B cell (primary cell): ENCODE results near the gene EHBP1L1. TPM values are rescaled to one million over a fixed set of nuclear protein-coding genes. Genes with fewer than 3 reads are reported as not detected.

Source experiments
- ATAC-seq: fragments of 200-7000 bp; cut with Tn5 transposase; one replicate; pipeline ENCODE4 v1.10.0; 2021; ENCODE audit warnings: low read depth, mild to moderate bottlenecking, moderate number of reproducible peaks, moderate library complexity
- CTCF ChIA-PET: fragments of 350-600 bp; sonication (Branson Sonifier 250); formaldehyde crosslinking; loops from one replicate; lab custom pipeline; 2021; ENCODE audit warnings: antibody characterized with exemption, inconsistent platforms; lab: Charles Lee
- POLR2A ChIA-PET: fragments of 350-600 bp; sonication (Branson Sonifier 250); formaldehyde crosslinking; loops from one replicate; lab custom pipeline; 2021; ENCODE audit warnings: antibody characterized with exemption; lab: Charles Lee
- DNase-seq: peaks from one replicate; pipeline ENCODE4 v3.0.0; 2013
- H2AFZ ChIP-seq: 2 replicates; pipeline ENCODE4 v1.6.1; 2012; ENCODE audit warnings: mild to moderate bottlenecking, low read depth, low read length; ENCODE audit not compliant: insufficient read depth, poor library complexity, severe bottlenecking
- H3K27ac ChIP-seq, 2 donors: 1 replicate in 1 of 2; 2 replicates in 1 of 2; pipeline ENCODE4 v1.5.1; 2012 to 2013; ENCODE audit warnings: low read length in 2 of 2, mild to moderate bottlenecking in 2 of 2, moderate library complexity in 1 of 2
- H3K27me3 ChIP-seq, 4 experiments: fragments of 200-600 bp in 1 of 4; sonication (generic) in 1 of 4; replicated peaks in 1 of 4; 1 replicate in 2 of 4; 2 replicates in 2 of 4; pipeline versions ENCODE4 v1.6.1 to v1.7.0; 2013 to 2016; ENCODE audit warnings: low read length in 3 of 4, mild to moderate bottlenecking in 2 of 4, mixed read lengths in 1 of 4, moderate library complexity in 1 of 4; ENCODE audit not compliant: insufficient read depth in 4 of 4, control insufficient read depth in 3 of 4; ENCODE audit errors: control extremely low read depth in 1 of 4
- H3K36me3 ChIP-seq, 2 experiments: replicated peaks in 1 of 2; 1 replicate in 1 of 2; 2 replicates in 1 of 2; pipeline versions ENCODE4 v1.6.1 to v1.7.1; 2013; ENCODE audit warnings: low read length in 1 of 2; ENCODE audit not compliant: insufficient read depth in 2 of 2, control insufficient read depth in 1 of 2; ENCODE audit errors: control extremely low read depth in 1 of 2, extremely low read depth in 1 of 2
- H3K4me1 ChIP-seq, 2 donors: fragments of 200-600 bp in 1 of 2; sonication (generic) in 1 of 2; 1 replicate in 1 of 2; 2 replicates in 1 of 2; pipeline versions ENCODE4 v1.5.1 to v1.6.1; 2013 to 2017; ENCODE audit warnings: low read length in 2 of 2; ENCODE audit not compliant: control insufficient read depth in 2 of 2, insufficient read depth in 2 of 2
- H3K4me2 ChIP-seq: replicated peaks from 2 replicates; pipeline ENCODE3; 2012; ENCODE audit warnings: mild to moderate bottlenecking, low read depth, low read length; ENCODE audit not compliant: poor library complexity, severe bottlenecking
- H3K4me3 ChIP-seq, 5 experiments: fragments of 200-600 bp in 1 of 5; sonication (generic) in 1 of 5; 1 replicate in 3 of 5; 2 replicates in 2 of 5; pipeline versions ENCODE4 v1.5.1 to v1.7.0; 2011 to 2016; ENCODE audit warnings: low read length in 4 of 5, mild to moderate bottlenecking in 4 of 5, low read depth in 2 of 5, control low read depth in 1 of 5, moderate library complexity in 1 of 5; ENCODE audit not compliant: insufficient read depth in 1 of 5; ENCODE audit errors: control extremely low read depth in 1 of 5, extremely low read depth in 1 of 5
- H3K79me2 ChIP-seq: fragments of 200-600 bp; sonication (generic); one replicate; pipeline ENCODE4 v1.6.0; 2016; ENCODE audit warnings: low read length; ENCODE audit not compliant: control insufficient read depth, insufficient read depth
- H3K9ac ChIP-seq: fragments of 200-600 bp; sonication (generic); 2 replicates; pipeline ENCODE4 v1.6.1; 2017; ENCODE audit warnings: mild to moderate bottlenecking, low read length, moderate library complexity
- H3K9me3 ChIP-seq, 3 donors: one replicate each; pipeline versions ENCODE4 v1.6.1 to v1.7.1; 2013; ENCODE audit warnings: low read length in 2 of 3; ENCODE audit not compliant: control insufficient read depth in 2 of 3, insufficient read depth in 1 of 3; ENCODE audit errors: control extremely low read depth in 1 of 3
- H4K20me1 ChIP-seq: 2 replicates; pipeline ENCODE4 v1.6.0; 2012; ENCODE audit warnings: mild to moderate bottlenecking, low read length; ENCODE audit not compliant: insufficient read depth, control insufficient read depth, poor library complexity, severe bottlenecking
- H3K27ac Mint-ChIP-seq: one replicate; pipeline ENCODE4 v1.8.0; 2021; ENCODE audit warnings: mixed read lengths
- H3K27me3 Mint-ChIP-seq: one replicate; pipeline ENCODE4 v1.8.0; 2021; ENCODE audit warnings: mixed read lengths
- H3K4me1 Mint-ChIP-seq: one replicate; pipeline ENCODE4 v1.8.0; 2021; ENCODE audit warnings: mixed read lengths
- H3K4me3 Mint-ChIP-seq: one replicate; pipeline ENCODE4 v1.8.0; 2021; ENCODE audit warnings: mixed read lengths
- H3K9me3 Mint-ChIP-seq: one replicate; pipeline ENCODE4 v1.8.0; 2022; ENCODE audit warnings: mixed read lengths; ENCODE audit not compliant: insufficient read depth
- EZH2 ChIP-seq: IDR thresholded peaks from 2 replicates; pipeline ENCODE4 v1.6.1; 2012; ENCODE audit warnings: borderline replicate concordance, low read depth, mild to moderate bottlenecking, moderate library complexity, low read length; ENCODE audit not compliant: insufficient read depth, poor library complexity, severe bottlenecking
- WGBS: methylation state at CpG from one replicate; pipeline ENCODE4 v1.1.5; 2013; ENCODE audit warnings: missing lambda C conversion rate; ENCODE audit not compliant: insufficient coverage; 5-methylcytosine and 5-hydroxymethylcytosine counted together
- intact Hi-C: fragments of 100-400 bp; cut with micrococcal nuclease; formaldehyde crosslinking; loops from one replicate; pipeline ENCODE4 v1.10.0; 2022
- polyA plus RNA-seq: library from polyadenylated mRNA; depleted of rRNA; stranded (reverse); fragments of >200 nt; gene quantifications from 2 replicates; pipeline ENCODE4 v1.2.3, GENCODE V29; 2012
- total RNA-seq, 2 donors: library from RNA; stranded (reverse); fragments of 120-200 nt in 1 of 2; gene quantifications; 1 replicate in 1 of 2; 2 replicates in 1 of 2; pipeline versions ENCODE4 v1.2.3 to v1.2.4, GENCODE V29; 2013 to 2022
- TF ChIP-seq, protein P1 (sequence below): fragments of 200-600 bp; IDR thresholded peaks from one replicate; pipeline ENCODE4 v1.8.0; 2022; ENCODE audit warnings: antibody characterized with exemption, mild to moderate bottlenecking

The EHBP1L1 gene
- total and polyA plus RNA-seq, 2 donors (not counting 1 experiment from before 2014, with no cell fraction given), result 202 to 279 TPM

DNA sequence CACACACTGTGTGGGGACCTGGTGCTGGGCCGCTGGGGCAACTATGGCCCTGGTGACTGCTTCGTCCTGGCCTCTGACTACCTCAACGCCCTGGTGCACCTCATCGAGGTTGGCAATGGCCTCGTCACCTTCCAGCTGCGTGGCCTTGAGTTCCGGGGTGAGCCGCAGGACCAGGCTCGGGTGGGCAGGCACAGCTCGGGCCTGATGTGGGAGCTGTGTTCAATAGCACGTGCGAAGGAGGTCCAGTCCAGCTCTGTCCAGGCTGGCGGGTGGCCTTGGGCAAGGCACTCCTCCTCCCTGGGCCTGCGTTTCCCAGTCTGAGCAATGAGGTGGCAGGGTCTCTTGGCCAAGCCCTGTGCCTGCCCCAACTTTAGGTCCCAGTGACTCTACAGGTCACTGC lies 53.7 kb downstream of the EHBP1L1 start:
- H4K20me1 ChIP-seq, result peaks cover 49% of the 10 kb centered on the region
- no peak overlapping the region for H3K4me3 Mint-ChIP-seq
- TF ChIP-seq EZH2, result no peak
- TF ChIP-seq, protein P1, sequence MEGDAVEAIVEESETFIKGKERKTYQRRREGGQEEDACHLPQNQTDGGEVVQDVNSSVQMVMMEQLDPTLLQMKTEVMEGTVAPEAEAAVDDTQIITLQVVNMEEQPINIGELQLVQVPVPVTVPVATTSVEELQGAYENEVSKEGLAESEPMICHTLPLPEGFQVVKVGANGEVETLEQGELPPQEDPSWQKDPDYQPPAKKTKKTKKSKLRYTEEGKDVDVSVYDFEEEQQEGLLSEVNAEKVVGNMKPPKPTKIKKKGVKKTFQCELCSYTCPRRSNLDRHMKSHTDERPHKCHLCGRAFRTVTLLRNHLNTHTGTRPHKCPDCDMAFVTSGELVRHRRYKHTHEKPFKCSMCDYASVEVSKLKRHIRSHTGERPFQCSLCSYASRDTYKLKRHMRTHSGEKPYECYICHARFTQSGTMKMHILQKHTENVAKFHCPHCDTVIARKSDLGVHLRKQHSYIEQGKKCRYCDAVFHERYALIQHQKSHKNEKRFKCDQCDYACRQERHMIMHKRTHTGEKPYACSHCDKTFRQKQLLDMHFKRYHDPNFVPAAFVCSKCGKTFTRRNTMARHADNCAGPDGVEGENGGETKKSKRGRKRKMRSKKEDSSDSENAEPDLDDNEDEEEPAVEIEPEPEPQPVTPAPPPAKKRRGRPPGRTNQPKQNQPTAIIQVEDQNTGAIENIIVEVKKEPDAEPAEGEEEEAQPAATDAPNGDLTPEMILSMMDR, result no peak
- ChIA-PET CTCF (interaction anchor here (6.7 kb wide), 1 partner anchor 10 kb away, joined by 86 read pairs; the partner anchor contains the start of gene SIPA1), POLR2A (no interaction called here)
- no peaks in the 10 kb centered on the region for H3K9me3 ChIP-seq
- intact Hi-C loops, result no loop called here
- no peak overlapping the region for H2AFZ ChIP-seq
- H3K27ac ChIP-seq, result no peak overlapping the region
- H3K4me3 ChIP-seq, result no peak overlapping the region
- no peak overlapping the region for H3K4me2 ChIP-seq
- peaks cover 83% of the 10 kb centered on the region for H3K79me2 ChIP-seq
- peaks cover 0 to 74% of the 10 kb centered on the region in 2 experiments for H3K36me3 ChIP-seq
- peaks cover 14% of the 10 kb centered on the region for H3K4me1 Mint-ChIP-seq
- H3K27me3 ChIP-seq, result no peaks in the 10 kb centered on the region
- ATAC-seq, result no peak
- no peak overlapping the region for H3K27ac Mint-ChIP-seq
- no peaks in the 10 kb centered on the region for H3K27me3 Mint-ChIP-seq
- H3K9ac ChIP-seq, result no peak overlapping the region
- H3K9me3 Mint-ChIP-seq, result no peaks in the 10 kb centered on the region
- peaks cover 6 to 23% of the 10 kb centered on the region in 2 donors for H3K4me1 ChIP-seq
- DNase-seq, result no peak
- WGBS, result 97% methylated on average over 14 of the region's 14 CpGs

DNA sequence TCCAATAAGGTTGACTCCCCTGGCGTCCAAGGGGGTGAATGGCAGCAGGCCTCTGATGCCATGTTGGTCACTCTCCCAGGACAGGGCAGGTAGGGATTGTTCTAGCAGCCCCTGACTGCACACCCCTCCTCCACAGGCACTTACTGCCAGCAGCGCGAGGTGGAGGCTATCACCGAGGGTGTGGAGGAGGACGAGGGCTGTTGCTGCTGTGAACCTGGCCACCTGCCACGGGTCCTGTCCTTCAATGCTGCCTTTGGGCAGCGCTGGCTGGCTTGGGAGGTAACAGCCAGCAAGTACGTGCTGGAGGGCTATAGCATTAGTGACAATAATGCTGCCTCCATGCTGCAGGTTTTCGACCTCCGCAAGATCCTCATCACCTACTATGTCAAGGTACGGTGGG lies 54.4 kb downstream of the EHBP1L1 start:
- ChIA-PET POLR2A (interaction anchor here (1.5 kb wide), 1 partner anchor 10 kb away, joined by 8 read pairs; no protein-coding TSS in a partner anchor), CTCF (interaction anchor here (6.7 kb wide), 1 partner anchor 10 kb away, joined by 86 read pairs; the partner anchor contains the start of gene SIPA1)
- Mint-ChIP-seq H3K27ac (no peak overlapping the region), H3K4me1 (peaks cover 16% of the 10 kb centered on the region), H3K9me3 (no peaks in the 10 kb centered on the region), H3K27me3 (no peaks in the 10 kb centered on the region), H3K4me3 (no peak overlapping the region)
- TF ChIP-seq, protein P1, result no peak
- no peak for TF ChIP-seq EZH2
- no peak overlapping the region for H3K9ac ChIP-seq
- WGBS, result 96% methylated on average over 10 of the region's 11 CpGs
- peaks cover 0 to 74% of the 10 kb centered on the region in 2 experiments for H3K36me3 ChIP-seq
- no peaks in the 10 kb centered on the region for H3K9me3 ChIP-seq
- no peak overlapping the region for H3K4me3 ChIP-seq
- H3K27me3 ChIP-seq, result no peaks in the 10 kb centered on the region
- intact Hi-C loops, result no loop called here
- peaks cover 6 to 23% of the 10 kb centered on the region in 2 donors for H3K4me1 ChIP-seq
- H3K27ac ChIP-seq, result no peak overlapping the region
- H3K79me2 ChIP-seq, result peaks cover 85% of the 10 kb centered on the region
- H4K20me1 ChIP-seq, result peaks cover 52% of the 10 kb centered on the region
- H3K4me2 ChIP-seq, result no peak overlapping the region
- H2AFZ ChIP-seq, result no peak overlapping the region
- DNase-seq (no peak), ATAC-seq (no peak)
